ENCODE measurements around the gene C3orf52. TPM values are rescaled to one million over a fixed set of nuclear protein-coding genes. Genes with fewer than 3 reads are reported as not detected.

The C3orf52 gene
- total and polyA plus RNA-seq, 9 donors = 0.24 to 5.5 (median 0.48) TPM

- H3K4me3 ChIP-seq = no peak overlapping the region
- H3K4me1 ChIP-seq (ENCODE audit: insufficient read depth) = no peaks in the 10 kb centered on the region
- 73 to 81% (median 80%) methylated on average over 9 of the region's 9 CpGs for WGBS, 3 donors
- intact Hi-C loops (cut with DNase I) = no loop called here
- DNase-seq = no peak
- no peaks in the 10 kb centered on the region for H3K36me3 ChIP-seq
- no peaks in the 10 kb centered on the region for H3K27me3 ChIP-seq
- no peak overlapping the region for H3K27ac ChIP-seq
- TF ChIP-seq CTCF (IDR thresholded peaks at IDR 0.05) = no peak
- no peak for TF ChIP-seq POLR2A (IDR thresholded peaks at IDR 0.05)
- no peak for TF ChIP-seq EP300 (IDR thresholded peaks at IDR 0.05)
- no peaks in the 10 kb centered on the region for H3K9me3 ChIP-seq
These were observed 34.0 kb downstream of the C3orf52 start for GRCh38 chr3:112119962-112120836.

- intact Hi-C loops (cut with DNase I) = no loop called here
- Histone ChIP-seq H3K4me3 (no peak overlapping the region), H3K9me3 (no peaks in the 10 kb centered on the region), H3K27ac (no peak overlapping the region), H3K36me3 (no peaks in the 10 kb centered on the region), H3K4me1 (ENCODE audit: insufficient read depth) (no peaks in the 10 kb centered on the region), H3K27me3 (no peaks in the 10 kb centered on the region)
- 93 to 96% (median 95%) methylated on average over 2 of the region's 2 CpGs for WGBS, 3 donors
- DNase-seq = no peak
- TF ChIP-seq POLR2A (IDR thresholded peaks at IDR 0.05) (no peak), EP300 (IDR thresholded peaks at IDR 0.05) (no peak), CTCF (IDR thresholded peaks at IDR 0.05) (no peak)
These were observed 35.7 kb downstream of the C3orf52 start for GRCh38 chr3:112121577-112122547.

- no peaks in the 10 kb centered on the region for H3K36me3 ChIP-seq
- H3K4me1 ChIP-seq (ENCODE audit: insufficient read depth) = no peaks in the 10 kb centered on the region
- DNase-seq = no peak
- H3K9me3 ChIP-seq = no peaks in the 10 kb centered on the region
- TF ChIP-seq EP300 (IDR thresholded peaks at IDR 0.05) = no peak
- no peak for TF ChIP-seq POLR2A (IDR thresholded peaks at IDR 0.05)
- TF ChIP-seq CTCF (IDR thresholded peaks at IDR 0.05) = no peak
- no peak overlapping the region for H3K4me3 ChIP-seq
- H3K27me3 ChIP-seq = no peaks in the 10 kb centered on the region
- intact Hi-C loops (cut with DNase I) = no loop called here
- no peak overlapping the region for H3K27ac ChIP-seq
These were observed 36.7 kb downstream of the C3orf52 start for GRCh38 chr3:112122870-112123269.

DNA sequence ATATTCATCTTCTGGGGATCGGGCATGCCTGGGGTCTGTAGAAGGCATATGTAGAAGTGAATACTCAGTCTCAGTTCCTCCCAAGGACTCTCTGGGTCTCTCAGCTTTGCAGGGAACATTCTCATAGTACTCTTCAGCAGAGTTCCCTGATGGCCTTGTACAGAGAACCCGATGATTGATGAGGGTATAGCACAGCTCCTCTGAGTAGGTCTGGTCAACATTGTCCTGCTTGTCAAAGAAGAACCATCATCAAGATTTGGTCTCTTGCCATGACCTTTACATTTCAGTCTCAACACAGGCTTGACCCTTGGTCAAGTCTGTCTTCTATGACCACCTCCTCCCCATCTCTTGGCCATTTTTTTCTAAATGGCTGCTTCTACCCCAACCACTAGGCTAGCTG lies 37.4 kb downstream of the C3orf52 start:
- 86 to 98% (median 92%) methylated on average over 2 of the region's 2 CpGs for WGBS, 3 donors
- TF ChIP-seq CTCF (IDR thresholded peaks at IDR 0.05) = no peak
- no peak for TF ChIP-seq POLR2A (IDR thresholded peaks at IDR 0.05)
- TF ChIP-seq EP300 (IDR thresholded peaks at IDR 0.05) = no peak
- intact Hi-C loops (cut with DNase I) = no loop called here
- no peaks in the 10 kb centered on the region for H3K27me3 ChIP-seq
- no peak overlapping the region for H3K4me3 ChIP-seq
- H3K27ac ChIP-seq = no peak overlapping the region
- no peaks in the 10 kb centered on the region for H3K36me3 ChIP-seq
- DNase-seq = no peak
- no peaks in the 10 kb centered on the region for H3K9me3 ChIP-seq
- no peaks in the 10 kb centered on the region for H3K4me1 ChIP-seq (ENCODE audit: insufficient read depth)
